Measurements from ENCODE around the gene WFDC10B. TPM values are rescaled to one million over a fixed set of nuclear protein-coding genes. Genes with fewer than 3 reads are reported as not detected.

The WFDC10B gene
- total RNA-seq, 2 donors from 2014 or later, result not detected

Other genes starting within 250 kb of the WFDC10B start
- 1 to 10 TPM in 1 of 2 donors, not detected in 1; 3.5 TPM for gene WFDC2, start 235.3 kb downstream of the WFDC10B start, total RNA-seq
- not detected for gene SPINT3, start 189.4 kb downstream of the WFDC10B start, total RNA-seq
- not detected for gene WFDC6, start 165.5 kb downstream of the WFDC10B start, total RNA-seq
- not detected for gene EPPIN, start 157.6 kb downstream of the WFDC10B start, total RNA-seq
- gene WFDC8, start 125.7 kb downstream of the WFDC10B start, total RNA-seq, result not detected
- gene WFDC10A, start 75.3 kb downstream of the WFDC10B start, total RNA-seq, result not detected
- not detected for gene WFDC9, start 73.7 kb downstream of the WFDC10B start, total RNA-seq
- gene WFDC11, start 34.8 kb downstream of the WFDC10B start, total RNA-seq, result not detected
- gene WFDC13, start 3.0 kb downstream of the WFDC10B start, total RNA-seq, result not detected
- not detected for gene SPINT4, start 17.3 kb upstream of the WFDC10B start, total RNA-seq
- gene WFDC3, start 86.9 kb upstream of the WFDC10B start, total RNA-seq, result not detected
- 10 to 100 TPM; 13.0 to 26.2 TPM for gene DNTTIP1, start 86.9 kb upstream of the WFDC10B start, total RNA-seq
- 100 to 1,000 TPM; 209 to 224 TPM for gene UBE2C, start 107.6 kb upstream of the WFDC10B start, total RNA-seq
- gene TNNC2, start 122.3 kb upstream of the WFDC10B start, total RNA-seq, result under 1 TPM in 1 of 2 donors, not detected in 1; 0.37 TPM
- gene SNX21, start 128.8 kb upstream of the WFDC10B start, total RNA-seq, result 1 to 10 TPM; 2.2 to 2.6 TPM
- 10 to 100 TPM; 21.4 to 23.2 TPM for gene ACOT8, start 152.4 kb upstream of the WFDC10B start, total RNA-seq
- gene ZSWIM3, start 152.6 kb upstream of the WFDC10B start, total RNA-seq, result 1 to 10 TPM; 7.1 to 7.6 TPM
- gene ZSWIM1, start 176.2 kb upstream of the WFDC10B start, total RNA-seq, result 10 to 100 TPM in 1 of 2 donors, 1 to 10 TPM in 1; 7.8 to 16.0 TPM
- gene SPATA25, start 182.6 kb upstream of the WFDC10B start, total RNA-seq, result under 1 TPM; 0.69 to 0.74 TPM
- gene NEURL2, start 186.2 kb upstream of the WFDC10B start, total RNA-seq, result 1 to 10 TPM; 1.7 to 2.1 TPM
- gene CTSA, start 186.3 kb upstream of the WFDC10B start, total RNA-seq, result 100 to 1,000 TPM; 117 to 152 TPM
- 10 to 100 TPM in 1 of 2 donors, 1 to 10 TPM in 1; 6.6 to 12.1 TPM for gene PLTP, start 207.1 kb upstream of the WFDC10B start, total RNA-seq
- gene PCIF1, start 229.7 kb upstream of the WFDC10B start, total RNA-seq, result 10 to 100 TPM; 33.1 to 34.3 TPM